ENCODE data around the gene S100A9. TPM values are rescaled to one million over a fixed set of nuclear protein-coding genes. Genes with fewer than 3 reads are reported as not detected.

The S100A9 gene
- total RNA-seq, 1 experiment from 2014 or later, result 559 TPM

- intact Hi-C loops (cut with micrococcal nuclease), result no loop called here
- BruUV-seq (replicated peaks), result no TSS peak
- no peak for DNase-seq
- Histone ChIP-seq H3K27ac (ENCODE audit: low read length) (no peak overlapping the region), H3F3A (ENCODE audit: low read length, unreplicated experiment) (peaks cover 4% of the 10 kb centered on the region), H2AFZ (ENCODE audit: low read length) (no peak overlapping the region), H3K27me3 (ENCODE audit: low read length) (no peaks in the 10 kb centered on the region), H4K20me1 (ENCODE audit: low read length) (no peaks in the 10 kb centered on the region), H3K4me1 (ENCODE audit: insufficient read depth, low read length) (peaks cover 46% of the 10 kb centered on the region), H3K36me3 (ENCODE audit: low read depth, low read length) (no peaks in the 10 kb centered on the region), H3K4me3 (ENCODE audit: low read length) (no peak overlapping the region), H3K9ac (ENCODE audit: low read length) (no peak overlapping the region), H3K9me2 (replicated peaks; ENCODE audit: low read length) (no peaks in the 10 kb centered on the region), H3K4me2 (ENCODE audit: low read length) (no peak overlapping the region), H3K79me2 (ENCODE audit: low read length) (no peaks in the 10 kb centered on the region), H3K9me3 (ENCODE audit: low read length) (no peaks in the 10 kb centered on the region)
- POLR2A ChIA-PET (ENCODE audit: unreplicated experiment), result no interaction called here
- TF ChIP-seq EZH2phosphoT487 (IDR thresholded peaks at IDR 0.05; ENCODE audit: borderline replicate concordance, low read length), result no peak
- TF ChIP-seq CTCF (conservative IDR thresholded peaks at IDR 0.05; ENCODE audit: low read depth, low read length), result no peak
- no peak for TF ChIP-seq EZH2 (IDR thresholded peaks at IDR 0.05; ENCODE audit: low read length, unreplicated experiment)
- ATAC-seq, result no peak
- CTCF ChIA-PET, result no interaction called here
These were observed 3.2 kb downstream of the S100A9 start for GRCh38 chr1:153360592-153361479.

GRCh38 chr1:153361480-153362109, 3.9 kb downstream of the S100A9 start:
- no peak for DNase-seq
- Histone ChIP-seq H3K27ac (ENCODE audit: low read length) (no peak overlapping the region), H3K4me1 (ENCODE audit: insufficient read depth, low read length) (peaks cover 40% of the 10 kb centered on the region), H3F3A (ENCODE audit: low read length, unreplicated experiment) (peaks cover 4% of the 10 kb centered on the region), H3K9me2 (replicated peaks; ENCODE audit: low read length) (no peaks in the 10 kb centered on the region), H3K4me3 (ENCODE audit: low read length) (no peak overlapping the region), H2AFZ (ENCODE audit: low read length) (no peak overlapping the region), H3K4me2 (ENCODE audit: low read length) (no peak overlapping the region), H3K9ac (ENCODE audit: low read length) (no peak overlapping the region), H3K79me2 (ENCODE audit: low read length) (no peaks in the 10 kb centered on the region), H4K20me1 (ENCODE audit: low read length) (no peaks in the 10 kb centered on the region), H3K9me3 (ENCODE audit: low read length) (no peaks in the 10 kb centered on the region), H3K36me3 (ENCODE audit: low read depth, low read length) (no peaks in the 10 kb centered on the region), H3K27me3 (ENCODE audit: low read length) (no peaks in the 10 kb centered on the region)
- intact Hi-C loops (cut with micrococcal nuclease), result no loop called here
- no peak for TF ChIP-seq CTCF (conservative IDR thresholded peaks at IDR 0.05; ENCODE audit: low read depth, low read length)
- TF ChIP-seq EZH2 (IDR thresholded peaks at IDR 0.05; ENCODE audit: low read length, unreplicated experiment), result no peak
- no peak for TF ChIP-seq EZH2phosphoT487 (IDR thresholded peaks at IDR 0.05; ENCODE audit: borderline replicate concordance, low read length)
- no peak for ATAC-seq
- POLR2A ChIA-PET (ENCODE audit: unreplicated experiment), result interaction anchor here (0.6 kb wide), 1 partner anchor 174 kb away, joined by 3 read pairs; the partner anchor contains the start of gene S100A6
- BruUV-seq (replicated peaks), result no TSS peak
- CTCF ChIA-PET, result no interaction called here
